H9 (cell line): ENCODE results near the gene GP1BB. TPM values are rescaled to one million over a fixed set of nuclear protein-coding genes. Genes with fewer than 3 reads are reported as not detected.

ENCODE experiments used
- DNase-seq: peaks from one replicate; pipeline ENCODE4 v3.0.0-alpha.2; 2017
- H2AFZ ChIP-seq: one replicate; pipeline ENCODE4 v1.6.1; 2013; ENCODE audit warnings: mild to moderate bottlenecking, low read length, control low read depth, moderate library complexity
- H2AK5ac ChIP-seq: 2 replicates; pipeline ENCODE4 v1.6.1; 2013; ENCODE audit warnings: low read length, control low read depth, mixed read lengths; ENCODE audit not compliant: insufficient read length
- H2BK120ac ChIP-seq: one replicate; pipeline ENCODE4 v1.6.1; 2013; ENCODE audit warnings: low read depth, mild to moderate bottlenecking, low read length, control low read depth, inconsistent platforms; ENCODE audit not compliant: poor library complexity, severe bottlenecking
- H2BK12ac ChIP-seq: 2 replicates; pipeline ENCODE4 v1.6.1; 2013; ENCODE audit warnings: low read length, control low read depth, mixed read lengths, low read depth; ENCODE audit not compliant: insufficient read length
- H2BK15ac ChIP-seq: 2 replicates; pipeline ENCODE4 v1.6.1; 2013; ENCODE audit warnings: low read depth, low read length, control low read depth
- H2BK20ac ChIP-seq: one replicate; pipeline ENCODE4 v1.6.1; 2013; ENCODE audit warnings: low read depth, mild to moderate bottlenecking, low read length, control low read depth, inconsistent platforms; ENCODE audit not compliant: poor library complexity, severe bottlenecking
- H2BK5ac ChIP-seq: 2 replicates; pipeline ENCODE4 v1.6.1; 2013; ENCODE audit warnings: low read length, control low read depth, mixed read lengths; ENCODE audit not compliant: insufficient read length
- H3K14ac ChIP-seq: 2 replicates; pipeline ENCODE4 v1.6.1; 2013; ENCODE audit warnings: low read length, control low read depth; ENCODE audit not compliant: insufficient read depth
- H3K18ac ChIP-seq: 2 replicates; pipeline ENCODE4 v1.6.1; 2013; ENCODE audit warnings: low read depth, mild to moderate bottlenecking, mixed read lengths, low read length, control low read depth; ENCODE audit not compliant: insufficient read length
- H3K23ac ChIP-seq: 2 replicates; pipeline ENCODE4 v1.6.1; 2013; ENCODE audit warnings: low read length, control low read depth, mixed read lengths, low read depth; ENCODE audit not compliant: insufficient read length
- H3K23me2 ChIP-seq: 2 replicates; pipeline ENCODE4 v1.6.1; 2013; ENCODE audit warnings: low read depth, mild to moderate bottlenecking, mixed read lengths, low read length, control low read depth; ENCODE audit not compliant: insufficient read length, poor library complexity, severe bottlenecking
- H3K27ac ChIP-seq: 2 replicates; pipeline ENCODE4 v1.5.1; 2013; ENCODE audit warnings: low read length, control low read depth, mixed read lengths, low read depth; ENCODE audit not compliant: insufficient read length
- H3K27me3 ChIP-seq: 2 replicates; pipeline ENCODE4 v1.6.1; 2013; ENCODE audit warnings: low read length, control low read depth, inconsistent platforms; ENCODE audit not compliant: insufficient read depth
- H3K4ac ChIP-seq: 2 replicates; pipeline ENCODE4 v1.6.1; 2013; ENCODE audit warnings: low read depth, mild to moderate bottlenecking, control low read depth, inconsistent platforms, low read length, moderate library complexity
- H3K4me1 ChIP-seq: 2 replicates; pipeline ENCODE4 v1.6.1; 2013; ENCODE audit warnings: low read length, control low read depth, inconsistent platforms; ENCODE audit not compliant: insufficient read depth
- H3K4me2 ChIP-seq: 2 replicates; pipeline ENCODE4 v1.6.1; 2013; ENCODE audit warnings: low read length, control low read depth, mixed read lengths; ENCODE audit not compliant: insufficient read length, insufficient read depth
- H3K56ac ChIP-seq: 2 replicates; pipeline ENCODE4 v1.6.1; 2013; ENCODE audit warnings: low read depth, mild to moderate bottlenecking, mixed read lengths, low read length, control low read depth; ENCODE audit not compliant: insufficient read length
- H3K79me1 ChIP-seq: 2 replicates; pipeline ENCODE4 v1.6.1; 2013; ENCODE audit warnings: low read depth, mild to moderate bottlenecking, moderate library complexity, low read length, control low read depth, inconsistent platforms; ENCODE audit not compliant: insufficient read depth, poor library complexity, severe bottlenecking
- H3K79me2 ChIP-seq: 2 replicates; pipeline ENCODE4 v1.6.1; 2013; ENCODE audit warnings: low read length, control low read depth, inconsistent platforms; ENCODE audit not compliant: insufficient read depth
- H3K9ac ChIP-seq: 2 replicates; pipeline ENCODE4 v1.6.1; 2013; ENCODE audit warnings: low read length, control low read depth, mixed read lengths; ENCODE audit not compliant: insufficient read length; ENCODE audit errors: extremely low read depth
- H3K9me3 ChIP-seq: one replicate; pipeline ENCODE4 v1.6.1; 2013; ENCODE audit warnings: low read depth, low read length, inconsistent platforms; ENCODE audit not compliant: control insufficient read depth
- H3T11ph ChIP-seq: one replicate; pipeline ENCODE4 v1.6.1; 2013; ENCODE audit warnings: mild to moderate bottlenecking, low read length, control low read depth, inconsistent platforms
- H4K20me1 ChIP-seq: one replicate; pipeline ENCODE4 v1.6.1; 2013; ENCODE audit not compliant: control insufficient read depth, insufficient read length, insufficient read depth
- H4K5ac ChIP-seq: 2 replicates; pipeline ENCODE4 v1.6.1; 2013; ENCODE audit warnings: low read depth, mild to moderate bottlenecking, mixed read lengths, low read length, control low read depth; ENCODE audit not compliant: insufficient read length
- H4K8ac ChIP-seq: replicated peaks from 2 replicates; pipeline ENCODE4 v1.6.1; 2013; ENCODE audit warnings: low read length, control low read depth, mixed read lengths, low read depth; ENCODE audit not compliant: insufficient read length
- H4K91ac ChIP-seq: 2 replicates; pipeline ENCODE4 v1.6.1; 2013; ENCODE audit warnings: low read depth, mild to moderate bottlenecking, moderate library complexity, mixed read lengths, low read length, control low read depth; ENCODE audit not compliant: insufficient read length
- H3K27ac Mint-ChIP-seq, 3 experiments: 2 replicates in 2 of 3; 3 replicates in 1 of 3; pipeline ENCODE4 v1.8.0; 2020 to 2021; ENCODE audit warnings: mixed read lengths in 3 of 3, mild to moderate bottlenecking in 1 of 3, moderate library complexity in 1 of 3
- H3K27me3 Mint-ChIP-seq: 2 replicates; pipeline ENCODE4 v1.8.0; 2021; ENCODE audit warnings: low read depth, mild to moderate bottlenecking, moderate library complexity, mixed read lengths
- H3K36me3 Mint-ChIP-seq, 3 experiments: 2 replicates in 2 of 3; 3 replicates in 1 of 3; pipeline ENCODE4 v1.8.0; 2020 to 2021; ENCODE audit warnings: low read depth in 3 of 3, mixed read lengths in 3 of 3; ENCODE audit not compliant: insufficient read depth in 1 of 3
- H3K4me1 Mint-ChIP-seq, 2 experiments: 2 replicates each; pipeline ENCODE4 v1.8.0; 2020; ENCODE audit warnings: mixed read lengths in 2 of 2
- H3K4me3 Mint-ChIP-seq, 2 experiments: 2 replicates in 1 of 2; 3 replicates in 1 of 2; pipeline ENCODE4 v1.8.0; 2020 to 2021; ENCODE audit warnings: mild to moderate bottlenecking in 2 of 2, mixed read lengths in 2 of 2, moderate library complexity in 1 of 2
- H3K9me3 Mint-ChIP-seq, 2 experiments: 2 replicates in 1 of 2; 3 replicates in 1 of 2; pipeline ENCODE4 v1.8.0; 2020; ENCODE audit warnings: mild to moderate bottlenecking in 2 of 2, mixed read lengths in 2 of 2, moderate library complexity in 1 of 2
- WGBS: extraction: QIAGEN DNeasy Blood & Tissue Kit; methylation state at CpG from one replicate; pipeline ENCODE4 v1.1.7; 2013; ENCODE audit warnings: missing lambda C conversion rate, low lambda C conversion rate, mixed read lengths; ENCODE audit not compliant: insufficient read length; ENCODE audit errors: extremely low coverage; 5-methylcytosine and 5-hydroxymethylcytosine counted together
- total RNA-seq: library from RNA; stranded (reverse); gene quantifications from 2 replicates; pipeline ENCODE4 v1.2.1, GENCODE V29; 2021
- TF ChIP-seq, protein P1 (sequence below): fragments of 200-600 bp; sonication (generic); conservative IDR thresholded peaks from 3 replicates; pipeline ENCODE4 v1.8.0; 2021; ENCODE audit warnings: antibody characterized with exemption, mild to moderate bottlenecking

GP1BB gene
- total RNA-seq, 1 experiment from 2014 or later, result 3.4 TPM

GRCh38 chr22:19772673-19773469 is 49.5 kb downstream of the GP1BB start:
- no peak overlapping the region for H2BK20ac ChIP-seq
- H3K27ac ChIP-seq, result no peak overlapping the region
- Mint-ChIP-seq H3K4me1 (peaks cover 3 to 8% of the 10 kb centered on the region in 2 experiments; a peak in 3 of 4 replicates), H3K27ac (no peak overlapping the region; a peak in 1 of 7 replicates), H3K36me3 (no peaks in the 10 kb centered on the region), H3K4me3 (no peak overlapping the region), H3K27me3 (peaks cover 78% of the 10 kb centered on the region), H3K9me3 (no peaks in the 10 kb centered on the region)
- WGBS, result no CpG with 5 or more reads among the region's 25 CpGs
- H2BK12ac ChIP-seq, result no peak overlapping the region
- H4K91ac ChIP-seq, result no peak overlapping the region
- H2BK120ac ChIP-seq, result no peak overlapping the region
- H3K79me2 ChIP-seq, result no peaks in the 10 kb centered on the region
- DNase-seq, result no peak
- no peaks in the 10 kb centered on the region for H3K9me3 ChIP-seq
- peaks cover 2% of the 10 kb centered on the region for H3K23me2 ChIP-seq
- TF ChIP-seq, protein P1, sequence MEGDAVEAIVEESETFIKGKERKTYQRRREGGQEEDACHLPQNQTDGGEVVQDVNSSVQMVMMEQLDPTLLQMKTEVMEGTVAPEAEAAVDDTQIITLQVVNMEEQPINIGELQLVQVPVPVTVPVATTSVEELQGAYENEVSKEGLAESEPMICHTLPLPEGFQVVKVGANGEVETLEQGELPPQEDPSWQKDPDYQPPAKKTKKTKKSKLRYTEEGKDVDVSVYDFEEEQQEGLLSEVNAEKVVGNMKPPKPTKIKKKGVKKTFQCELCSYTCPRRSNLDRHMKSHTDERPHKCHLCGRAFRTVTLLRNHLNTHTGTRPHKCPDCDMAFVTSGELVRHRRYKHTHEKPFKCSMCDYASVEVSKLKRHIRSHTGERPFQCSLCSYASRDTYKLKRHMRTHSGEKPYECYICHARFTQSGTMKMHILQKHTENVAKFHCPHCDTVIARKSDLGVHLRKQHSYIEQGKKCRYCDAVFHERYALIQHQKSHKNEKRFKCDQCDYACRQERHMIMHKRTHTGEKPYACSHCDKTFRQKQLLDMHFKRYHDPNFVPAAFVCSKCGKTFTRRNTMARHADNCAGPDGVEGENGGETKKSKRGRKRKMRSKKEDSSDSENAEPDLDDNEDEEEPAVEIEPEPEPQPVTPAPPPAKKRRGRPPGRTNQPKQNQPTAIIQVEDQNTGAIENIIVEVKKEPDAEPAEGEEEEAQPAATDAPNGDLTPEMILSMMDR, result no peak
- H3K18ac ChIP-seq, result no peak overlapping the region
- no peak overlapping the region for H2AFZ ChIP-seq
- H3K4me1 ChIP-seq, result peaks cover under 1% of the 10 kb centered on the region; the same call in 1 of the 2 replicates
- no peak overlapping the region for H2BK15ac ChIP-seq
- H3K4ac ChIP-seq, result no peak overlapping the region
- no peak overlapping the region for H3K23ac ChIP-seq
- H3K27me3 ChIP-seq, result peaks cover 17% of the 10 kb centered on the region
- H4K5ac ChIP-seq, result no peak overlapping the region
- H3T11ph ChIP-seq, result no peak overlapping the region
- no peak overlapping the region for H2AK5ac ChIP-seq
- H3K9ac ChIP-seq, result no peak overlapping the region
- no peak overlapping the region for H4K8ac ChIP-seq
- H3K79me1 ChIP-seq, result no peaks in the 10 kb centered on the region
- no peak overlapping the region for H2BK5ac ChIP-seq
- no peak overlapping the region for H3K56ac ChIP-seq
- H3K4me2 ChIP-seq, result no peak overlapping the region
- no peaks in the 10 kb centered on the region for H4K20me1 ChIP-seq
- H3K14ac ChIP-seq, result peak overlapping the region; percentile 29; the same call in 1 of the 2 replicates
